GM18505 (cell line): ENCODE measurements around the gene ADGRG4.
"Not testable (repeated sequence)": the region's sequence is repeated elsewhere in the genome, so short reads cannot be mapped to it uniquely, and the experiment has no call there.

Experiments
- ATAC-seq: cut with Tn5 transposase; IDR thresholded peaks from one replicate; pipeline ENCODE4 v1.9.1; 2021; ENCODE audit not compliant: unreplicated experiment
- POLR2A ChIP-seq: IDR thresholded peaks from 4 replicates; pipeline ENCODE4 v1.6.1; 2011; ENCODE audit warnings: borderline replicate concordance; ENCODE audit not compliant: insufficient read depth, insufficient read length; ENCODE audit errors: extremely low read depth

Gene ADGRG4

GRCh38 chrX:136425996-136426395, 125.2 kb downstream of the ADGRG4 start:
- no peak for ATAC-seq
- TF ChIP-seq POLR2A, result no peak

GRCh38 chrX:136431625-136432024, 130.9 kb downstream of the ADGRG4 start:
- ATAC-seq, result no peak
- TF ChIP-seq POLR2A, result no peak

- no peak for ATAC-seq
- TF ChIP-seq POLR2A, result no peak
These were observed 137.0 kb downstream of the ADGRG4 start for GRCh38 chrX:136437774-136438173.

- no peak for TF ChIP-seq POLR2A
- no peak for ATAC-seq
These were observed 137.4 kb downstream of the ADGRG4 start for GRCh38 chrX:136438192-136438591.

GRCh38 chrX:136445674-136446073, 144.9 kb downstream of the ADGRG4 start:
- ATAC-seq, result not testable (repeated sequence)

- TF ChIP-seq POLR2A, result no peak
- ATAC-seq, result no peak
These were observed 145.4 kb downstream of the ADGRG4 start for GRCh38 chrX:136446208-136446607.

- no peak for ATAC-seq
- TF ChIP-seq POLR2A, result no peak
These were observed 146.5 kb downstream of the ADGRG4 start for GRCh38 chrX:136447308-136447707.

GRCh38 chrX:136447968-136448367, 147.2 kb downstream of the ADGRG4 start:
- ATAC-seq, result no peak
- TF ChIP-seq POLR2A, result no peak

GRCh38 chrX:136450050-136450830, 149.5 kb downstream of the ADGRG4 start:
- ATAC-seq, result no peak
- TF ChIP-seq POLR2A, result no peak

- ATAC-seq, result no peak
- no peak for TF ChIP-seq POLR2A
These were observed 151.9 kb downstream of the ADGRG4 start for GRCh38 chrX:136452614-136453013.

- no peak for TF ChIP-seq POLR2A
- ATAC-seq, result no peak
These were observed 152.4 kb downstream of the ADGRG4 start for GRCh38 chrX:136453114-136453513.

GRCh38 chrX:136453771-136454170, 153.0 kb downstream of the ADGRG4 start:
- ATAC-seq, result no peak
- no peak for TF ChIP-seq POLR2A

- ATAC-seq, result no peak
- no peak for TF ChIP-seq POLR2A
These were observed 155.4 kb downstream of the ADGRG4 start for GRCh38 chrX:136456133-136456532.

- no peak for ATAC-seq
- no peak for TF ChIP-seq POLR2A
These were observed 156.6 kb downstream of the ADGRG4 start for GRCh38 chrX:136457303-136457917.
